AG09309 (cell line): Measurements from ENCODE around the gene COQ2.
"Not testable (repeated sequence)": the region's sequence is repeated elsewhere in the genome, so short reads cannot be mapped to it uniquely, and the experiment has no call there.

ENCODE experiments used
- DNase-seq: peaks from one replicate; pipeline ENCODE4 v3.0.0-alpha.2; 2010; ENCODE audit warnings: low read depth
- H3K4me3 ChIP-seq: 2 replicates; pipeline ENCODE4 v1.5.1; 2011; ENCODE audit warnings: mild to moderate bottlenecking, low read depth, low read length, moderate library complexity; ENCODE audit not compliant: control insufficient read depth
- TF ChIP-seq, protein P1 (sequence below): IDR thresholded peaks from 2 replicates; pipeline ENCODE4 v1.5.1; 2011; ENCODE audit warnings: mild to moderate bottlenecking, low read depth, low read length, inconsistent platforms; ENCODE audit not compliant: insufficient read depth, control insufficient read depth; ENCODE audit errors: missing control alignments

The COQ2 gene

DNA sequence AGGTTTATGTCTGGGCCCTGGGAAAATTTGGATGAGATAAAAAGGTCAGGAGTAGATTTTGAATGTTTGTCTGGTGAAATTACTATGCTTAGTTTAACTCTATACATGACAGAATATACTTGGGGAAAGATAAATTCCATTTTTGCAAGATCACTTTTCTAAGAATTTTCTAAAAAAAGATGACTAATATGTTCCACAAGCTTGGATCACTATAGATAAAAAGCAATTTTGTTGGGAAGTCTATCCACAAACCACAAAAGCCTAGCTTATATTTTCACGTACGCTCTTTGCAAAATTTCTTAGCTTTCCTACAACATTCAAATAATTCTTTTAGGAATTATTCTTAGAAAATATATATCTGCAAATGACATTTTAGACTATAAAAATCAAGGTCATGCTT lies 20.6 kb upstream of the COQ2 start:
- no peak for DNase-seq
- no peak overlapping the region for H3K4me3 ChIP-seq
- TF ChIP-seq, protein P1, sequence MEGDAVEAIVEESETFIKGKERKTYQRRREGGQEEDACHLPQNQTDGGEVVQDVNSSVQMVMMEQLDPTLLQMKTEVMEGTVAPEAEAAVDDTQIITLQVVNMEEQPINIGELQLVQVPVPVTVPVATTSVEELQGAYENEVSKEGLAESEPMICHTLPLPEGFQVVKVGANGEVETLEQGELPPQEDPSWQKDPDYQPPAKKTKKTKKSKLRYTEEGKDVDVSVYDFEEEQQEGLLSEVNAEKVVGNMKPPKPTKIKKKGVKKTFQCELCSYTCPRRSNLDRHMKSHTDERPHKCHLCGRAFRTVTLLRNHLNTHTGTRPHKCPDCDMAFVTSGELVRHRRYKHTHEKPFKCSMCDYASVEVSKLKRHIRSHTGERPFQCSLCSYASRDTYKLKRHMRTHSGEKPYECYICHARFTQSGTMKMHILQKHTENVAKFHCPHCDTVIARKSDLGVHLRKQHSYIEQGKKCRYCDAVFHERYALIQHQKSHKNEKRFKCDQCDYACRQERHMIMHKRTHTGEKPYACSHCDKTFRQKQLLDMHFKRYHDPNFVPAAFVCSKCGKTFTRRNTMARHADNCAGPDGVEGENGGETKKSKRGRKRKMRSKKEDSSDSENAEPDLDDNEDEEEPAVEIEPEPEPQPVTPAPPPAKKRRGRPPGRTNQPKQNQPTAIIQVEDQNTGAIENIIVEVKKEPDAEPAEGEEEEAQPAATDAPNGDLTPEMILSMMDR = no peak

DNA sequence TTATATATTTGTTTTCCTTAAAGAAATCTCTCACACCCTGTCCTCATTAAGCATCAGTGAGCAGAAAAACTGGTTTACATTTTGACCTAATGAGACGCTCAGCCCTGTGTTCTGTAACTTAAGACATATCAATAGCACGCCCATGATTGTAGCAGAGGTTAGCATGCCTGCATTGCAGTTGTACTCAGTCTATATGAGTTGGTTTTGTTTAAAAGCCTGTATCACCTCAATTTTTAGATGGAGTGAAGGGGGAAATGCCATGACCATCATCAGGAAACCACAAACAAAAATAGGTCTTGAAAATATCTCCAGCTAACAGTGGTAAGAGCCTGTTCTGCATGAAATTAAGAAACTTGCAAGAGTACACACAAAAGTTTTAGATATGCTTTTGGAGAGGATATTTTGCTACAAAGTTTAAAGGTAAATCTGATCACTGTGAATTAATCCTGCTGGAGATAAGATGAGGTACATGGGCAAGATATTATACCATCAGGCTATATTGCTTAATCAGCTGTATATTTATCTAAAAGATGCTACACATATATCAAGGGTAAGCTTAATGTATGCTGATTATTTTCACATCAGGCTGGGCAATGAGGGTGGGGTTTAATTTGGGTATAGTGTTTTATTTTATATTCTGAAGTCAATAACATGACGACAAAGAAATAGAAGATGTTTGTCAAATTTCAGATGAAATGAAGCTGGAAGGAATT lies 13.1 kb upstream of the COQ2 start:
- no peak for DNase-seq
- TF ChIP-seq, protein P1 = no peak
- no peak overlapping the region for H3K4me3 ChIP-seq

DNA sequence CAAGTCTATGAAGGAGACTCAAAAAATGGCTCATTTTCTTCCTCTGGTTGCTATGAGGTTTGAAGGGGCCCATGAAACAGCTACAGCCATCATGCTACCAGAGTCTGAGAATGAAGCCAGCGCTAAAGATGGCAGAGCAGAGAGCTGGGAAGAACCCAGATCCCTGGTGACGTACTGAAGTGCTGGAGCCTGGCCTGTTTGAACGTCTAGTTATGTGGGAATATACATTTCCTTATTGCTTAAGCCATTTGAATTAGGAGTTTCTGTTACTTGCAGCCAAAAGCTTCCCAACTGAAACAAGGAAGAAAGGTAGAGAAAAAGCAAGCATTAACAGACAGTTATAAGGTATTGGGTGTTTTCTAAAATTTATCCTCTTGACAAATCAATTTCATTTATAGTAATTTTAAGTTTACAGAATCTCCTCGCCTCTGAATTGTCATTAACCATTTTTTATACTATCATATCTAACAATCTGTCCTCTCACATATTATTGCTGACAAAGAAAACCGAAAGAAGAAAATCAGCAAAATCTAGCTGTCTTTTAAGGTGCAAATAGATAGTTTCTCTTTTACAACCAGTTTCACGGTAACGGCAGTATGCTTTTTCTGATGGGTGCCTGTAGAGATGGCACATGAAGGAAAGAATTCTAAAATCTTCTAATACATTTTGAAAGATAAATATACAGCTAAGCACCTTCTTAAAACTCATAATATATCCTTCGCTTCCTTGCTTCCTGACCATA lies 8.9 kb upstream of the COQ2 start:
- H3K4me3 ChIP-seq = no peak overlapping the region
- no peak for DNase-seq
- TF ChIP-seq, protein P1 = no peak

DNA sequence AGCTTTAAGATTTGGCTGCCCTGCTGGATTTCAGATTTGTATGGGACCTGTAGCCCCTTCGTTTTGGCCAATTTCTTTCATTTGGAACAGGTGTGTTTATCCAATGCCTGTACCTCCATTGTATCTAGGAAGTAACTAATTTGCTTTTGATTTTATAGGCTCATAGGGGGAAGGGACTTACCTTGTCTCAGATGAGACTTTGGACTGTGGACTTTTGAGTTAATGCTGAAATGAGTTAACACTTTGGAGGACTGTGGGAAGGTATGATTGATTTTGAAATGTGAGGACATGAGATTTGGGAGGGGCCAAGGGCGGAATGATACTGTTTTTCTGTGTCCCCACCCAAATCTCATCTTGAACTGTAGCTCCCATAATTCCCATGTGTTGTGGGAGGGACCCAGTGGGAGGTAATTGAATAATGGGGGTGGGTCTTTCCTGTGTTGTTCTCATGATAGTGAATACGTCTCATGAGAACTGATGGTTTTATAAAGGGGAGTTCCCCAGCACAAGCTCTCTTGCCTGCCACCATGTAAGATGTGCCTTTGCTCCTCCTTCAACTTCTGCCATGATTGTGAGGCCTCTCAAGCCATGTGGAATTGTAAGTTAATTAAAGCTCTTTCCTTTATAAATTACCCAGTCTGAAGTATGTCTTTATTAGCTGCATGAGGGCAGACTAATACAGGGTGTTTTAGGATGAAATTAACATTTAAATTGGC lies 5.6 kb upstream of the COQ2 start:
- not testable (repeated sequence) for DNase-seq, H3K4me3 ChIP-seq

DNA sequence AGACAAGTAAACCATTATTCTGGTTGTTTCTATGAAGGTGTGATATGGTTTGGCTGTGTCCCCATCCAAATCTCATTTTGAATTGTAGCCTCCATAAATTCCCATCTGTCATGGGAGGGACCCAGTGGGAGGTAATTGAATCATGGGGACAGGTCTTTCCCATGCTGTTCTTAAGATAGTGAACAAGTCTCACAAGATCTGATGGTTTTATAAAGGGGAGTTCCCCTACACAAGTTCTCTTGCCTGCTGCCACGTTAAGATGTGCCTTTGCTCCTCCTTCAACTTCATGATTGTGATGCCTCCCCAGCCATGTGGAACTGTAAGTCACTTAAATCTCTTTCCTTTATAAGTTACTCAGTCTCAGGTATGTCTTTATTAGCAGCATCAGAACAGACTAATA lies 3.8 kb upstream of the COQ2 start:
- DNase-seq, H3K4me3 ChIP-seq: not testable (repeated sequence)

DNA sequence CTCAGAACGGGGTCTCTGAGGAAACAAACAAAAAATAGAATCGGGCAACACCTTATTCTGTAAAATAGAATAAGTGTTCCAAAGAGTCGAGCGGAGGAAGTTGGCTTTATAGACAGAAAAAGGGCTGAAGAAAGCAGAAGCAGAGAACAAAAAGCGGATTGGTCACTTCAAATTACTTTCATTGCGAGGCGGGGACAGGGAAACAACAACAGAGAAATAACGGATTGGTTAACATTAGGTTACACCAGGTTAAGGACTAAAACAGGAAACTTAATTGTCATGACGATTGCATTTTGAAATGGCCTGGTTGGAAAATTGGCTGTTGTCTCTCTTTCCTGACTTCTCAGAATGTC lies 433 bp upstream of the COQ2 start:
- TF ChIP-seq, protein P1 = no peak
- peak overlapping the region; percentile 52 for H3K4me3 ChIP-seq
- DNase-seq = no peak

DNA sequence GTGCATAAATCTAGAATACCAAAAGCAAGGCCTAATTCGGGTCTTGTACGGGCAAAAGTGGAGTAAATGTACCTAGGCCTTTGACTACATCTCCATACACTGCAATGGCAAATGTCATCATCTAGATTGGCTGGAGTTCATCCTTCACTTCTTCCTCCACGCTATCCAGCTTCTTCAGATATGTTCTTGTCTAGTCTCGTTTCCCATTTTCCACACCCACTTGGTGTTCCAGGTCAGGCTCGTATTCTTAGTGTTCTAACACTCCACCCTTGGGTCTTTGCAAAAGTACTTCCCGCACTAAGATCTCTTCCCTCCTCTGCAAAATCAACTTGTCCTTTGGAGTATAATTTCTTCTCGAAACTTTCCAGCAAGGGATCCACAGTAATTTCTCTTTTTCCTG lies 1.4 kb downstream of the COQ2 start:
- TF ChIP-seq, protein P1 = no peak
- H3K4me3 ChIP-seq = no peak overlapping the region
- no peak for DNase-seq
